T-helper 17 cell (primary cell): ENCODE measurements around the gene PROKR2. TPM values are rescaled to one million over a fixed set of nuclear protein-coding genes. Genes with fewer than 3 reads are reported as not detected.

ENCODE experiments used
- ATAC-seq: fragments of 150-1000 bp; cut with Tn5 transposase; 2 replicates; pipeline ENCODE4 v1.10.0; 2021; ENCODE audit warnings: mild to moderate bottlenecking, moderate library complexity
- DNase-seq, 3 donors: peaks; one replicate each; pipeline versions ENCODE4 v3.0.0 to v3.0.0-alpha.2; 2020 to 2021
- H3K9me3 ChIP-seq: one replicate; pipeline ENCODE4 v1.7.0; 2013; ENCODE audit warnings: low read length, mild to moderate bottlenecking; ENCODE audit not compliant: control insufficient read depth, poor library complexity, severe bottlenecking
- H3K27ac Mint-ChIP-seq: one replicate; pipeline ENCODE4 v1.8.0; 2022; ENCODE audit warnings: mild to moderate bottlenecking, moderate library complexity, mixed read lengths
- H3K27me3 Mint-ChIP-seq: one replicate; pipeline ENCODE4 v1.8.0; 2022; ENCODE audit warnings: mixed read lengths
- H3K36me3 Mint-ChIP-seq: one replicate; pipeline ENCODE4 v1.8.0; 2022; ENCODE audit warnings: low read depth, mixed read lengths
- H3K4me1 Mint-ChIP-seq: one replicate; pipeline ENCODE4 v1.8.0; 2022; ENCODE audit warnings: mild to moderate bottlenecking, mixed read lengths
- H3K4me3 Mint-ChIP-seq: one replicate; pipeline ENCODE4 v1.8.0; 2022; ENCODE audit warnings: mild to moderate bottlenecking, moderate library complexity, mixed read lengths
- total RNA-seq, 4 donors: library from RNA in 2 of 4; stranded (reverse) in 2 of 4; gene quantifications; one replicate each; pipeline ENCODE4 v1.2.3 and lab custom pipeline; 2022 to 2026

The PROKR2 gene
- total RNA-seq, 2 donors from 2014 or later: not detected

- Mint-ChIP-seq H3K4me3 (no peak overlapping the region), H3K4me1 (no peaks in the 10 kb centered on the region), H3K27me3 (peaks cover 74% of the 10 kb centered on the region), H3K36me3 (no peaks in the 10 kb centered on the region), H3K27ac (no peak overlapping the region)
- DNase-seq (no peak), ATAC-seq (no peak)
- no peaks in the 10 kb centered on the region for H3K9me3 ChIP-seq
Measured at GRCh38 chr20:5267092-5267491, 49.7 kb downstream of the PROKR2 start.

Other genes starting within 250 kb of the PROKR2 start
- 10 to 100 TPM; 49.9 to 50.5 TPM for gene TMEM230, start 203.9 kb downstream of the PROKR2 start, total RNA-seq
- 10 to 100 TPM; 29.3 to 35.4 TPM for gene PCNA, start 197.0 kb downstream of the PROKR2 start, total RNA-seq
- gene CDS2, start 189.9 kb downstream of the PROKR2 start, total RNA-seq: 10 to 100 TPM; 75.3 to 86.9 TPM